Measurements from ENCODE around the gene NOP16.

Gene NOP16

DNA sequence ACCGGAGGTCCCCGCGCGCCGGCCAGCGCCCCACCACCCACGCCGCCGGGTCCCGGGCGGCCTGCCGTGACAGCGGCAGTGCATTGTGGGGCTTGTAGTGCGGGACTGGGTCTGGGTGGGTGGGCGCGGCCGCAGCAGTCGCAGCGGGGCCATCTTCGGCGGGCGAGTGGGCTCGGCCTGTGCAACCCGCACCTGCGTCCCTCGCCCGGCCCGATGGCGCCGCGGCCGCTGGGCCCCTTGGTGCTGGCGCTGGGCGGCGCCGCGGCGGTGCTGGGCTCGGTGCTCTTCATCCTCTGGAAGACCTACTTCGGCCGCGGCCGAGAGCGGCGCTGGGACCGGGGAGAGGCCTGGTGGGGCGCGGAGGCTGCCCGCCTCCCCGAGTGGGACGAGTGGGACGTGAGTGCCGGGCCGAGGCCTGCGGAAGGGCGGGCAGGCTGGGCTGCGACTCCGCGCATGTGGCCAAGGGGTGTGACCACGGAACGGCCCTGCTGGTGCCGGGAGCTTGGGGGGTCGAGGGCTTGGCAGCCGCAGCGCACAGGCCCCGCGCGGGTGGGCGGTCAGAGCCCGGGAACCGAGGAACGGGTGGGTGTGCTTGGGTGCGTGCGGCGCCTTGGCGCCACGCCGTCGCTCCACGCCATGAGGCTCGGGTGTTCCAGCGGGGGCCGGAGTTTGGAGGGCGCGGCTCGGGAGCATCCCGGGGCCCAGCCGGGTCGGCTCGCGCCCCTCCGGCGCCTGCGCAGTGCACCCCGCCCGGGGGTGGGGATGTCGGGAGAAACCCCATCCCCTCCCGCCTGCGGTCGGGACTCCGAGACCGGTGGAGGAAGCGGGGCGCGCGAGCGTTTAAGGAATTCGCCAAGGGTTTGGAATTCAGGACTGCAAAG, 22.8 kb downstream of the NOP16 start, which contains the start of gene ARL10:
ARL10 (plus strand) TSS at position 137 of the 881 bp plus-strand sequence; CDS start at position 214, 77 bp downstream.
- Histone ChIP-seq H3K18ac (ENCODE audit: low read length) (no peak within 1 kb of the TSS), H3K9ac (ENCODE audit: low read length) (peak within 1 kb of the TSS; percentile 78), H2BK15ac (replicated peaks; ENCODE audit: low read depth) (no peak within 1 kb of the TSS), H4K5ac (ENCODE audit: low read length) (no peak within 1 kb of the TSS), H3K56ac (ENCODE audit: low read length) (peak within 1 kb of the TSS; percentile 89), H2BK120ac (ENCODE audit: low read depth, low read length) (no peak within 1 kb of the TSS), H3K23ac (ENCODE audit: low read length) (peak within 1 kb of the TSS; percentile 76), H2BK5ac (ENCODE audit: low read length) (no peak within 1 kb of the TSS), H3K4ac (ENCODE audit: low read depth, low read length) (no peak within 1 kb of the TSS), H3K27me3 (ENCODE audit: insufficient read depth, low read length, poor library complexity) (no peaks in the 10 kb centered on the region), H3K4me3 (ENCODE audit: low read length) (peak within 1 kb of the TSS; percentile 49), H3K4me1 (ENCODE audit: control insufficient read depth, low read depth, low read length) (peaks cover 2% of the 10 kb centered on the region), H3K4me2 (ENCODE audit: low read length) (peak within 1 kb of the TSS; percentile 91), H4K8ac (ENCODE audit: low read depth, low read length) (no peak within 1 kb of the TSS), H3K27ac (ENCODE audit: low read depth, low read length) (no peak within 1 kb of the TSS), H3K79me2 (ENCODE audit: control insufficient read depth, insufficient read depth, low read length) (peaks cover 7% of the 10 kb centered on the region), H3K36me3 (ENCODE audit: control insufficient read depth, insufficient read depth, low read length) (no peaks in the 10 kb centered on the region), H2AK5ac (ENCODE audit: low read length) (no peak within 1 kb of the TSS), H3K79me1 (ENCODE audit: low read length) (peaks cover 2% of the 10 kb centered on the region)
- peak; percentile 22 for DNase-seq
- no CpG with 5 or more reads among the region's 108 CpGs for WGBS (ENCODE audit: extremely low coverage, insufficient coverage, low lambda C conversion rate)

GRCh38 chr5:176364765-176365350, 23.5 kb downstream of the NOP16 start:
- H3K27ac ChIP-seq (ENCODE audit: low read depth, low read length): no peak overlapping the region
- no peak overlapping the region for H2BK120ac ChIP-seq (ENCODE audit: low read depth, low read length)
- no peak overlapping the region for H2BK15ac ChIP-seq (replicated peaks; ENCODE audit: low read depth)
- no peak overlapping the region for H3K18ac ChIP-seq (ENCODE audit: low read length)
- peak overlapping the region; percentile 78 for H3K9ac ChIP-seq (ENCODE audit: low read length)
- H4K5ac ChIP-seq (ENCODE audit: low read length): no peak overlapping the region
- peak overlapping the region; percentile 89 for H3K56ac ChIP-seq (ENCODE audit: low read length)
- peak overlapping the region; percentile 91 for H3K4me2 ChIP-seq (ENCODE audit: low read length)
- peaks cover 2% of the 10 kb centered on the region for H3K4me1 ChIP-seq (ENCODE audit: control insufficient read depth, low read depth, low read length)
- WGBS (ENCODE audit: extremely low coverage, insufficient coverage, low lambda C conversion rate): no CpG with 5 or more reads among the region's 28 CpGs
- H4K8ac ChIP-seq (ENCODE audit: low read depth, low read length): no peak overlapping the region
- H3K79me1 ChIP-seq (ENCODE audit: low read length): peaks cover 2% of the 10 kb centered on the region
- DNase-seq: peak; percentile 27
- peak overlapping the region; percentile 26 for H3K4me3 ChIP-seq (ENCODE audit: low read length)
- H3K27me3 ChIP-seq (ENCODE audit: insufficient read depth, low read length, poor library complexity): no peaks in the 10 kb centered on the region
- no peak overlapping the region for H3K4ac ChIP-seq (ENCODE audit: low read depth, low read length)
- H3K23ac ChIP-seq (ENCODE audit: low read length): no peak overlapping the region
- no peaks in the 10 kb centered on the region for H3K36me3 ChIP-seq (ENCODE audit: control insufficient read depth, insufficient read depth, low read length)
- H2AK5ac ChIP-seq (ENCODE audit: low read length): no peak overlapping the region
- H3K79me2 ChIP-seq (ENCODE audit: control insufficient read depth, insufficient read depth, low read length): peaks cover 7% of the 10 kb centered on the region
- no peak overlapping the region for H2BK5ac ChIP-seq (ENCODE audit: low read length)

GRCh38 chr5:176362233-176362490, 26.2 kb downstream of the NOP16 start:
- Histone ChIP-seq H3K36me3 (ENCODE audit: control insufficient read depth, insufficient read depth, low read length) (peaks cover 2% of the 10 kb centered on the region), H2BK5ac (ENCODE audit: low read length) (no peak overlapping the region), H3K79me2 (ENCODE audit: control insufficient read depth, insufficient read depth, low read length) (peaks cover 15% of the 10 kb centered on the region), H4K5ac (ENCODE audit: low read length) (no peak overlapping the region), H3K56ac (ENCODE audit: low read length) (peak overlapping the region; percentile 57), H3K79me1 (ENCODE audit: low read length) (peaks cover 9% of the 10 kb centered on the region), H3K9ac (ENCODE audit: low read length) (peak overlapping the region; percentile 49), H3K4me3 (ENCODE audit: low read length) (peak overlapping the region; percentile 8), H4K8ac (ENCODE audit: low read depth, low read length) (no peak overlapping the region), H3K4me1 (ENCODE audit: control insufficient read depth, low read depth, low read length) (peaks cover 2% of the 10 kb centered on the region), H3K4me2 (ENCODE audit: low read length) (peak overlapping the region; percentile 35), H3K4ac (ENCODE audit: low read depth, low read length) (no peak overlapping the region), H2BK15ac (replicated peaks; ENCODE audit: low read depth) (no peak overlapping the region), H2BK120ac (ENCODE audit: low read depth, low read length) (no peak overlapping the region), H3K23ac (ENCODE audit: low read length) (no peak overlapping the region), H3K27me3 (ENCODE audit: insufficient read depth, low read length, poor library complexity) (no peaks in the 10 kb centered on the region), H3K18ac (ENCODE audit: low read length) (no peak overlapping the region), H3K27ac (ENCODE audit: low read depth, low read length) (no peak overlapping the region), H2AK5ac (ENCODE audit: low read length) (no peak overlapping the region)
- DNase-seq: no peak
- no CpG with 5 or more reads among the region's 8 CpGs for WGBS (ENCODE audit: extremely low coverage, insufficient coverage, low lambda C conversion rate)

DNA sequence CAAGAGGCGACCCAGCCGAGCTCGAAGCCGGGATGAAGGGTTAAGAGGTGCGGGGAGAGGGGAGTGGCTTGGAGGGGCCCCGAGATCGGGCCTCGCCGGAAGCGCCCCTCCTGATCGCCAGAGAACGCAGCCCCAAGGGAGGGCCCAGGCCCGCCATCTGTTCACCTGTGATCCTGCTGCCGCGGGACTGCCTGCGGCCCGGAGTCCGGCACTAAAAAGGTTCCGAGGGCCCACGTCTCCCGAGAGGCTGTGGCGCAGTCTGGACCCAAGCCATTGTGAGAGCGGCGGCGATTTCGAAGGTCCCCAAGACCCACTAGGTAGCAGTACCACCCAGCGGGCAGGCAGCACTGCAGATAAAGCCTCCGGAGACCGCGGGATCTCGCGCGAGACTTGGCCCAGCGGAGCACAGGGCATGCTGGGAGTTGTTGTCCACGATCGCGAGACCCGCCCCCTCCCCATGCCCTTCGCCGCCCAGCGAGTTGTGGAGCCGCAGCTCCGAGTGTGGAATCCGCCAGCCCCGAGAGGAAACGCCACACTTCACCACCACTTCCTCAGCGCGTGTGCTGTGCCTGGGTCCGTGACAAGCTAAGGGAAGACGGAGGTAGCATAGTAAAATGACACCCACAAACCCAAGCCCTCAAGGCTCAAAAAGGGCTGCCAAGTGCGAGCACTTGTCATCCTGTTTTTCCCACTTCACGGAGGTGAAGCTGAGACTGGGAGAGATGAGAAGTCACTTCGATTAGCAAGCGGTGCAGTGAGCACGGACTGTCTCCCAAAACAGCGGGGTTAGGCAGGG, 26.8 kb downstream of the NOP16 start, which contains the start of gene KIAA1191:
KIAA1191 (minus strand) TSS at position 328 of the 796 bp plus-strand sequence. CDS start 2,256 bp downstream, outside the sequence.
- Histone ChIP-seq H4K5ac (ENCODE audit: low read length) (no peak within 1 kb of the TSS), H2BK120ac (ENCODE audit: low read depth, low read length) (no peak within 1 kb of the TSS), H3K27me3 (ENCODE audit: insufficient read depth, low read length, poor library complexity) (no peaks in the 10 kb centered on the region), H4K8ac (ENCODE audit: low read depth, low read length) (no peak within 1 kb of the TSS), H3K18ac (ENCODE audit: low read length) (peak within 1 kb of the TSS; percentile 42), H2AK5ac (ENCODE audit: low read length) (no peak within 1 kb of the TSS), H3K4me3 (ENCODE audit: low read length) (peak within 1 kb of the TSS; percentile 99), H3K56ac (ENCODE audit: low read length) (peak within 1 kb of the TSS; percentile 98), H3K4me1 (ENCODE audit: control insufficient read depth, low read depth, low read length) (peaks cover 2% of the 10 kb centered on the region), H3K23ac (ENCODE audit: low read length) (no peak within 1 kb of the TSS), H2BK5ac (ENCODE audit: low read length) (peak within 1 kb of the TSS; percentile 62), H3K27ac (ENCODE audit: low read depth, low read length) (peak within 1 kb of the TSS; percentile 17), H3K36me3 (ENCODE audit: control insufficient read depth, insufficient read depth, low read length) (peaks cover 2% of the 10 kb centered on the region), H2BK15ac (replicated peaks; ENCODE audit: low read depth) (no peak within 1 kb of the TSS), H3K4ac (ENCODE audit: low read depth, low read length) (peak within 1 kb of the TSS; percentile 60), H3K4me2 (ENCODE audit: low read length) (peak within 1 kb of the TSS; percentile 81), H3K79me1 (ENCODE audit: low read length) (peaks cover 11% of the 10 kb centered on the region), H3K79me2 (ENCODE audit: control insufficient read depth, insufficient read depth, low read length) (peaks cover 15% of the 10 kb centered on the region), H3K9ac (ENCODE audit: low read length) (peak within 1 kb of the TSS; percentile 98)
- peak; percentile 90 for DNase-seq
- no CpG with 5 or more reads among the region's 56 CpGs for WGBS (ENCODE audit: extremely low coverage, insufficient coverage, low lambda C conversion rate)

DNA sequence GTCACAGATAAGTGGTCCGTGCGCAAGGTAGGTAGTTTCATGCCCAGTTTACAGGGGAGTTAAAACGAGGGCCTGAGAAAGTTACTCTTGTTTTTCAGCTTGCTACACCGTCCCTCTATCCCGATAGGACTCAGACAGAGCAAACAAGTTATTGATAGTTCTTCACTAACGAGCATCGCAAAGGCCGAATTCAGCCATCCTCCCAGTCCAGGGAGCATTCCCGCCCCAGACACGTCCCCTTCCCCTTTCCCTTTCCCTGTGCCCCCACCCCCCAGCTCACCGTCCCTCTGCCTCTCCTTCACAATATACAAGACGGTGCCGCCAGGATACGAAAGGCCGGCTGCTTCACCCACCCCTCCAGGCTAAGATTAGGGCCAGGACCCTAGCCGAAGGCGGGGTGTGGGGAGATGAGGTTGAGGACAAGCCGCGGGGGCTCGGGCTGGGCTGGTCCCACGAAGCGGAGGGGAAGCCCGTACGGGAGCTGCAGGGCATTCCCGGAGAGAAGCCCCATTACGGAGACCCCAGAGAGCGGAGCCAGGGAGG, 27.4 kb downstream of the NOP16 start:
- H2BK15ac ChIP-seq (replicated peaks; ENCODE audit: low read depth): no peak overlapping the region
- peak overlapping the region; percentile 62 for H2BK5ac ChIP-seq (ENCODE audit: low read length)
- H3K79me2 ChIP-seq (ENCODE audit: control insufficient read depth, insufficient read depth, low read length): peaks cover 20% of the 10 kb centered on the region
- H3K27ac ChIP-seq (ENCODE audit: low read depth, low read length): peak overlapping the region; percentile 17
- peak overlapping the region; percentile 81 for H3K4me2 ChIP-seq (ENCODE audit: low read length)
- H2BK120ac ChIP-seq (ENCODE audit: low read depth, low read length): no peak overlapping the region
- H3K4ac ChIP-seq (ENCODE audit: low read depth, low read length): peak overlapping the region; percentile 60
- H3K4me3 ChIP-seq (ENCODE audit: low read length): peak overlapping the region; percentile 99
- H3K18ac ChIP-seq (ENCODE audit: low read length): peak overlapping the region; percentile 42
- H3K4me1 ChIP-seq (ENCODE audit: control insufficient read depth, low read depth, low read length): no peaks in the 10 kb centered on the region
- no peak overlapping the region for H3K23ac ChIP-seq (ENCODE audit: low read length)
- peaks cover 3% of the 10 kb centered on the region for H3K36me3 ChIP-seq (ENCODE audit: control insufficient read depth, insufficient read depth, low read length)
- H3K79me1 ChIP-seq (ENCODE audit: low read length): peaks cover 15% of the 10 kb centered on the region
- peak; percentile 50 for DNase-seq
- peak overlapping the region; percentile 98 for H3K9ac ChIP-seq (ENCODE audit: low read length)
- no peak overlapping the region for H4K8ac ChIP-seq (ENCODE audit: low read depth, low read length)
- no CpG with 5 or more reads among the region's 27 CpGs for WGBS (ENCODE audit: extremely low coverage, insufficient coverage, low lambda C conversion rate)
- H4K5ac ChIP-seq (ENCODE audit: low read length): no peak overlapping the region
- no peak overlapping the region for H2AK5ac ChIP-seq (ENCODE audit: low read length)
- H3K56ac ChIP-seq (ENCODE audit: low read length): peak overlapping the region; percentile 98
- no peaks in the 10 kb centered on the region for H3K27me3 ChIP-seq (ENCODE audit: insufficient read depth, low read length, poor library complexity)

Data from mesendoderm (in vitro differentiated cells).